ENCODE measurements around the gene SCYGR6.

SCYGR6 gene

DNA sequence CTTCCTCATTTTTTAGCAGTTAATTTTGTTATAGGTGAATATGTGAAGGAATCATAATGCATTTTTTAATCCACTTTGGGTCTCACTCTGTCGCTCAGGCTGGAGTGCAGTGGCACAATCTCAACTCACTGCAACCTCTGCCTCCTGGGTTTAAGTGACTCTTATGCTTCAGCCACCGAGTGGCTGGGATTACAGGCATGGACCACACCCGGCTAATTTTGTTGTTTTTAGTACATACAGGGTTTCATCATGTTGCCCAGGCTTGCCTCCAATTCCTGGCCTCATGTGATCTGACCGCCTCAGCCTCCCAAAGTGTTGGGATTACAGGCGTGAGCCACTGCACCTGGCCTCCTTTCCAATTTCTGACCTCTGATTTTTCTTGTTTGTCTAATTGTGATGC is 40.3 kb downstream of the SCYGR6 start:
- Mint-ChIP-seq H3K4me1 (ENCODE audit: low read depth) (no peaks in the 10 kb centered on the region), H3K9me3 (ENCODE audit: low read depth) (no peaks in the 10 kb centered on the region), H3K36me3 (no peaks in the 10 kb centered on the region), H3K27me3 (peaks cover 5% of the 10 kb centered on the region), H3K4me3 (no peak overlapping the region), H3K27ac (no peak overlapping the region)

DNA sequence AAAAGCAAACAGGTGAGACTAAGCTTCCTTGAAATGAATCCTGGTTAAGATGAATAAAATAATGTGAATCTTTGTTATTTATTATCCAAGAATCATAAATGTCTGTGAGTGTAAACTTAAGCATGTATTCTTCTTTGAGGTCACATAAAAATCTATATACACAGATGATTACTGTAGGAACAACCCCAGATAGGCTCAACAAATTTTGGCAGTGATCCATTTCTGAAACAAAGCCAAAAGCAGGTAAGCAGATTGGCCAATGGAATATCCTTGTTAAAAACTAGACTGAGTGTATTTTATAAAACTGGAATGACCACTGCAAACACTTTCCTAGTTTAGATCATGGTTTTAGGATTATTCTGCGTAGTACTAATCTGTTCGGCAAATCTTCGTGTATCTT is 46.6 kb downstream of the SCYGR6 start:
- Mint-ChIP-seq H3K9me3 (ENCODE audit: low read depth) (no peaks in the 10 kb centered on the region), H3K36me3 (no peaks in the 10 kb centered on the region), H3K4me3 (no peak overlapping the region), H3K27me3 (peaks cover 1% of the 10 kb centered on the region), H3K4me1 (ENCODE audit: low read depth) (no peaks in the 10 kb centered on the region), H3K27ac (no peak overlapping the region)

DNA sequence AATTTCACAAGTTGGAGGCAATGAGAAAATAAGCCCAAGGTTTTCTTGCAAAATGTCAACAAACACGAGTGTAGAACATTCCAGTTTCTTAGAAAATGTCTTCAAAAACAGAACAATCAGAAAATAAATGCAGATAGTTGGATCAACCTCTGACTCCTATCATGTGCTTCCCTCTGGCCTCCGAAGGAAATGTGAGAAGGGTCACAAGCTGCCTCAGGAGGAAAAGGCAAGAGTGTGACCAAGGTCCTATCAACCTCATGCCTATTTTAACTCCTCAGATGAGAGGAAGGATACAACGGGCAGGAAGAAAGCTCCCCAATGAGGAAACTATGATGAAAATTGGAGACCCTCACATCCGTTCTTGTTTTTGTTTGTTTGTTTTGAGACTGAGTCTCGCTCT is 50.1 kb downstream of the SCYGR6 start:
- Mint-ChIP-seq H3K4me3 (no peak overlapping the region), H3K9me3 (ENCODE audit: low read depth) (no peaks in the 10 kb centered on the region), H3K27me3 (peaks cover 1% of the 10 kb centered on the region), H3K27ac (no peak overlapping the region), H3K36me3 (no peaks in the 10 kb centered on the region), H3K4me1 (ENCODE audit: low read depth) (no peaks in the 10 kb centered on the region)
